Erythroblast (primary cell): ENCODE measurements around the gene MADCAM1.

Source experiments
- GATA1 ChIP-seq: IDR thresholded peaks from 2 replicates; pipeline ENCODE4 v1.6.1; 2011; ENCODE audit warnings: low read depth, mild to moderate bottlenecking, control low read depth, low read length, moderate library complexity
- POLR2A ChIP-seq: IDR thresholded peaks from 2 replicates; pipeline ENCODE4 v1.6.1; 2011; ENCODE audit warnings: mild to moderate bottlenecking, low read length

DNA sequence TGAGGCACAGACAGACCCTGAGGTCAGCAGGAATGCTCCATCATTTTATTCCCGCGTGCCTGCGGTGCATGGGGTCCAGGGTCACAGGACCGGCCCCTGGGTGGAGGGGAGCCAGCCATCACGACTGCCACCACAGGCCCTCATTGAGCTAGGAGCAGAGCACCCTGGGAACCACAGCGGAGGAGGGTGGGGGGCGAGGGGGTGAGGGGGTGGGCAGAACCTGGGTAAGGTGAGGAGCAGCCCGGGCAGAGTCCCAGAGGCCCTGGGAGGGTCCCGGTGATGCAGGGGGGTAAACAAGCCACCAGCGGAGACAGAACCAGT lies 1.2 kb upstream of the MADCAM1 start:
- TF ChIP-seq POLR2A = no peak
- no peak for TF ChIP-seq GATA1
